Measurements from ENCODE around the gene FANCB.

The FANCB gene

DNA sequence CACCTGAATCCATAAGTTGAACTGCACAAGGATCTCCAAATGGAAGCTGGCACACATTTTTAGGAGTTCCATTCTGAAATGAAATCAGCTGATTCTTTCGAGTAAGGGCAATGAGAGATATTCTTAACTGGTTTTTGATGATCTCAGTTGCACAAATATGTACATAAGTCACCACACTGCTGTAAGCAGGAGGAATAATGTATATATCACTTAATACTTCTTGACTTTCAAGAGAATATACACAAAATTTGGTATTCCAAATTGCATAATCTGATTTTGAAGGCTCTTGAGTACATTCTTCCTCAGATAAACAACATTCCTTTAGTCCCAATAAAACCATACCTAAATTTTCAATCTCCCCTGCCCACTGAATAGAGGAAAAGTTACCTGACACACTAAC lies 8.2 kb downstream of the FANCB start:
- ChIA-PET POLR2A (no interaction called here), CTCF (no interaction called here)
- TF ChIP-seq ZNF423 (tag by site-specific recombination; IDR thresholded peaks at IDR 0.05) (no peak), ZNF354C (tag by site-specific recombination; IDR thresholded peaks at IDR 0.05; ENCODE audit: borderline replicate concordance, low read depth) (no peak), ZNF239 (tag by site-specific recombination; IDR thresholded peaks at IDR 0.05) (no peak), ZNF521 (tag by site-specific recombination; IDR thresholded peaks at IDR 0.05) (no peak), ZNF114 (tag by site-specific recombination; IDR thresholded peaks at IDR 0.05) (no peak), GFI1B (tag by site-specific recombination; IDR thresholded peaks at IDR 0.05) (no peak), ZFHX2 (tag by site-specific recombination; conservative IDR thresholded peaks at IDR 0.05) (no peak), FEZF1 (tag by site-specific recombination; IDR thresholded peaks at IDR 0.05) (no peak), TCF7L2 (IDR thresholded peaks at IDR 0.05; ENCODE audit: borderline replicate concordance, low read depth, low read length) (no peak), ZNF184 (tag by site-specific recombination; IDR thresholded peaks at IDR 0.05) (no peak)
- TF ChIP-seq, protein P1, sequence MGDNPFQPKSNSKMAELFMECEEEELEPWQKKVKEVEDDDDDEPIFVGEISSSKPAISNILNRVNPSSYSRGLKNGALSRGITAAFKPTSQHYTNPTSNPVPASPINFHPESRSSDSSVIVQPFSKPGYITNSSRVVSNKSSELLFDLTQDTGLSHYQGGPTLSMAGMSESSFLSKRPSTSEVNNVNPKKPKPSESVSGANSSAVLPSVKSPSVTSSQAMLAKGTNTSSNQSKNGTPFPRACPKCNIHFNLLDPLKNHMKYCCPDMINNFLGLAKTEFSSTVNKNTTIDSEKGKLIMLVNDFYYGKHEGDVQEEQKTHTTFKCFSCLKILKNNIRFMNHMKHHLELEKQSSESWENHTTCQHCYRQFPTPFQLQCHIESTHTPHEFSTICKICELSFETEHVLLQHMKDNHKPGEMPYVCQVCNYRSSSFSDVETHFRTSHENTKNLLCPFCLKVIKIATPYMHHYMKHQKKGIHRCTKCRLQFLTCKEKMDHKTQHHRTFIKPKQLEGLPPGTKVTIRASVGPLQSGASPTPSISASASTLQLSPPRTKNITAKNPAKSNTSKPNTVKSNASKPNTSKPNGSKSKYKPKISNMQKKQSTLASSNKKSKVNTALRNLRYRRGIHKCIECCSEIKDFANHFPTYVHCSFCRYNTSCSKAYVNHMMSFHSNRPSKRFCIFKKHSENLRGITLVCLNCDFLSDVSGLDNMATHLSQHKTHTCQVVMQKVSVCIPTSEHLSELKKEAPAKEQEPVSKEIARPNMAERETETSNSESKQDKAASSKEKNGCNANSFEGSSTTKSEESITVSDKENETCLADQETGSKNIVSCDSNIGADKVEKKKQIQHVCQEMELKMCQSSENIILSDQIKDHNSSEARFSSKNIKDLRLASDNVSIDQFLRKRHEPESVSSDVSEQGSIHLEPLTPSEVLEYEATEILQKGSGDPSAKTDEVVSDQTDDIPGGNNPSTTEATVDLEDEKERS (tag by site-specific recombination; IDR thresholded peaks at IDR 0.05), result no peak
- TF ChIP-seq, protein P2, sequence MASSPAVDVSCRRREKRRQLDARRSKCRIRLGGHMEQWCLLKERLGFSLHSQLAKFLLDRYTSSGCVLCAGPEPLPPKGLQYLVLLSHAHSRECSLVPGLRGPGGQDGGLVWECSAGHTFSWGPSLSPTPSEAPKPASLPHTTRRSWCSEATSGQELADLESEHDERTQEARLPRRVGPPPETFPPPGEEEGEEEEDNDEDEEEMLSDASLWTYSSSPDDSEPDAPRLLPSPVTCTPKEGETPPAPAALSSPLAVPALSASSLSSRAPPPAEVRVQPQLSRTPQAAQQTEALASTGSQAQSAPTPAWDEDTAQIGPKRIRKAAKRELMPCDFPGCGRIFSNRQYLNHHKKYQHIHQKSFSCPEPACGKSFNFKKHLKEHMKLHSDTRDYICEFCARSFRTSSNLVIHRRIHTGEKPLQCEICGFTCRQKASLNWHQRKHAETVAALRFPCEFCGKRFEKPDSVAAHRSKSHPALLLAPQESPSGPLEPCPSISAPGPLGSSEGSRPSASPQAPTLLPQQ (tag by site-specific recombination; IDR thresholded peaks at IDR 0.05), result no peak
- Histone ChIP-seq H3K9me3 (ENCODE audit: control insufficient read depth, insufficient read depth, low read depth, low read length) (no peaks in the 10 kb centered on the region), H3K4me1 (ENCODE audit: control insufficient read depth, insufficient read depth, low read length) (no peaks in the 10 kb centered on the region), H3K4me3 (ENCODE audit: low read depth, low read length) (no peak overlapping the region), H3K36me3 (ENCODE audit: control insufficient read depth in 2 of 2, insufficient read depth in 1 of 2, low read length in 2 of 2) (peaks cover 9 to 33% of the 10 kb centered on the region in 2 experiments), H3K27ac (ENCODE audit: extremely low read depth, low read depth, low read length) (no peak overlapping the region)

DNA sequence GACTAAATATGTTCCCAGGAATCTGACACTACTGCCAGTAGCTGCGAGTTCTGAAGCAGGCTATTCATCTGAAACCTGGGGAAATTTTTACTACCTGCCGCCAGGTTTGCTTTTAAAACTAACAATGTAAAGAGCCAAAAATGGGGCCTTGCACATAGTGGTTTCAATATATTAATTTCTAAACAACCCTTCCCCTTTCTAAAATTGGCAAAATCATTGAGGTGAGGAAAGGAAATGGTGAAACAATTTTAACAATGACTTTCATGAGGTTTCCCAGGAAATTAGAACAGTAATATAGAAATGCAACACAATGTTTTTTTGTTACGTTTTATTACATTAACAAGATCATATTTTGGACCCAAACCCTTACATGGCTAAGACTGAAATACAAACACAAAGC lies 21.3 kb downstream of the FANCB start:
- CTCF ChIA-PET, result no interaction called here
- Histone ChIP-seq H3K36me3 (ENCODE audit: control insufficient read depth in 2 of 2, insufficient read depth in 1 of 2, low read length in 2 of 2) (peaks cover 16 to 25% of the 10 kb centered on the region in 2 experiments), H3K27ac (ENCODE audit: extremely low read depth, low read depth, low read length) (no peak overlapping the region), H3K4me3 (ENCODE audit: low read depth, low read length) (no peak overlapping the region), H3K4me1 (ENCODE audit: control insufficient read depth, insufficient read depth, low read length) (no peaks in the 10 kb centered on the region), H3K9me3 (ENCODE audit: control insufficient read depth, insufficient read depth, low read depth, low read length) (no peaks in the 10 kb centered on the region; the same call in 1 of the 2 replicates)
- POLR2A ChIA-PET, result no interaction called here
- TF ChIP-seq ZNF146 (tag by site-specific recombination; IDR thresholded peaks at IDR 0.05), result no peak
- no peak for TF ChIP-seq OVOL3 (tag by site-specific recombination; IDR thresholded peaks at IDR 0.05)
- no peak for TF ChIP-seq ZNF211 (tag by site-specific recombination; IDR thresholded peaks at IDR 0.05; ENCODE audit: low read depth)
- no peak for TF ChIP-seq ZNF112 (tag by site-specific recombination; IDR thresholded peaks at IDR 0.05)
- no peak for TF ChIP-seq ZNF416 (tag by site-specific recombination; IDR thresholded peaks at IDR 0.05)
- no peak for TF ChIP-seq ZNF837 (tag by site-specific recombination; IDR thresholded peaks at IDR 0.05)
- TF ChIP-seq YY1 (tag by site-specific recombination; IDR thresholded peaks at IDR 0.05), result no peak
- TF ChIP-seq, protein P3, sequence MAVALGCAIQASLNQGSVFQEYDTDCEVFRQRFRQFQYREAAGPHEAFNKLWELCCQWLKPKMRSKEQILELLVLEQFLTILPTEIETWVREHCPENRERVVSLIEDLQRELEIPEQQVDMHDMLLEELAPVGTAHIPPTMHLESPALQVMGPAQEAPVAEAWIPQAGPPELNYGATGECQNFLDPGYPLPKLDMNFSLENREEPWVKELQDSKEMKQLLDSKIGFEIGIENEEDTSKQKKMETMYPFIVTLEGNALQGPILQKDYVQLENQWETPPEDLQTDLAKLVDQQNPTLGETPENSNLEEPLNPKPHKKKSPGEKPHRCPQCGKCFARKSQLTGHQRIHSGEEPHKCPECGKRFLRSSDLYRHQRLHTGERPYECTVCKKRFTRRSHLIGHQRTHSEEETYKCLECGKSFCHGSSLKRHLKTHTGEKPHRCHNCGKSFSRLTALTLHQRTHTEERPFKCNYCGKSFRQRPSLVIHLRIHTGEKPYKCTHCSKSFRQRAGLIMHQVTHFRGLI (tag by site-specific recombination; IDR thresholded peaks at IDR 0.05), result no peak
- TF ChIP-seq ZNF266 (tag by site-specific recombination; IDR thresholded peaks at IDR 0.05; ENCODE audit: low read depth), result no peak
- TF ChIP-seq ZNF555 (tag by site-specific recombination; conservative IDR thresholded peaks at IDR 0.05), result no peak
- no peak for TF ChIP-seq ZNF785 (tag by site-specific recombination; IDR thresholded peaks at IDR 0.05)
- TF ChIP-seq, protein P4, sequence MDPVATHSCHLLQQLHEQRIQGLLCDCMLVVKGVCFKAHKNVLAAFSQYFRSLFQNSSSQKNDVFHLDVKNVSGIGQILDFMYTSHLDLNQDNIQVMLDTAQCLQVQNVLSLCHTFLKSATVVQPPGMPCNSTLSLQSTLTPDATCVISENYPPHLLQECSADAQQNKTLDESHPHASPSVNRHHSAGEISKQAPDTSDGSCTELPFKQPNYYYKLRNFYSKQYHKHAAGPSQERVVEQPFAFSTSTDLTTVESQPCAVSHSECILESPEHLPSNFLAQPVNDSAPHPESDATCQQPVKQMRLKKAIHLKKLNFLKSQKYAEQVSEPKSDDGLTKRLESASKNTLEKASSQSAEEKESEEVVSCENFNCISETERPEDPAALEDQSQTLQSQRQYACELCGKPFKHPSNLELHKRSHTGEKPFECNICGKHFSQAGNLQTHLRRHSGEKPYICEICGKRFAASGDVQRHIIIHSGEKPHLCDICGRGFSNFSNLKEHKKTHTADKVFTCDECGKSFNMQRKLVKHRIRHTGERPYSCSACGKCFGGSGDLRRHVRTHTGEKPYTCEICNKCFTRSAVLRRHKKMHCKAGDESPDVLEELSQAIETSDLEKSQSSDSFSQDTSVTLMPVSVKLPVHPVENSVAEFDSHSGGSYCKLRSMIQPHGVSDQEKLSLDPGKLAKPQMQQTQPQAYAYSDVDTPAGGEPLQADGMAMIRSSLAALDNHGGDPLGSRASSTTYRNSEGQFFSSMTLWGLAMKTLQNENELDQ (tag by site-specific recombination; IDR thresholded peaks at IDR 0.05; ENCODE audit: low read depth), result no peak
- TF ChIP-seq, protein P5, sequence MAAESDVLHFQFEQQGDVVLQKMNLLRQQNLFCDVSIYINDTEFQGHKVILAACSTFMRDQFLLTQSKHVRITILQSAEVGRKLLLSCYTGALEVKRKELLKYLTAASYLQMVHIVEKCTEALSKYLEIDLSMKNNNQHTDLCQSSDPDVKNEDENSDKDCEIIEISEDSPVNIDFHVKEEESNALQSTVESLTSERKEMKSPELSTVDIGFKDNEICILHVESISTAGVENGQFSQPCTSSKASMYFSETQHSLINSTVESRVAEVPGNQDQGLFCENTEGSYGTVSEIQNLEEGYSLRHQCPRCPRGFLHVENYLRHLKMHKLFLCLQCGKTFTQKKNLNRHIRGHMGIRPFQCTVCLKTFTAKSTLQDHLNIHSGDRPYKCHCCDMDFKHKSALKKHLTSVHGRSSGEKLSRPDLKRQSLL (tag by site-specific recombination; IDR thresholded peaks at IDR 0.05), result no peak
- no peak for TF ChIP-seq KLF8 (tag by site-specific recombination; IDR thresholded peaks at IDR 0.05)
- no peak for TF ChIP-seq ZNF426 (tag by site-specific recombination; IDR thresholded peaks at IDR 0.05)
- TF ChIP-seq ZNF664 (tag by site-specific recombination; IDR thresholded peaks at IDR 0.05), result no peak
